NCI-H69 (cell line): Measurements from ENCODE around the gene HOXB13.

Source experiments
- DNase-seq: peaks from one replicate; lab custom pipeline; 2025; lab: John Stamatoyannopoulos, UW

Gene HOXB13

DNA sequence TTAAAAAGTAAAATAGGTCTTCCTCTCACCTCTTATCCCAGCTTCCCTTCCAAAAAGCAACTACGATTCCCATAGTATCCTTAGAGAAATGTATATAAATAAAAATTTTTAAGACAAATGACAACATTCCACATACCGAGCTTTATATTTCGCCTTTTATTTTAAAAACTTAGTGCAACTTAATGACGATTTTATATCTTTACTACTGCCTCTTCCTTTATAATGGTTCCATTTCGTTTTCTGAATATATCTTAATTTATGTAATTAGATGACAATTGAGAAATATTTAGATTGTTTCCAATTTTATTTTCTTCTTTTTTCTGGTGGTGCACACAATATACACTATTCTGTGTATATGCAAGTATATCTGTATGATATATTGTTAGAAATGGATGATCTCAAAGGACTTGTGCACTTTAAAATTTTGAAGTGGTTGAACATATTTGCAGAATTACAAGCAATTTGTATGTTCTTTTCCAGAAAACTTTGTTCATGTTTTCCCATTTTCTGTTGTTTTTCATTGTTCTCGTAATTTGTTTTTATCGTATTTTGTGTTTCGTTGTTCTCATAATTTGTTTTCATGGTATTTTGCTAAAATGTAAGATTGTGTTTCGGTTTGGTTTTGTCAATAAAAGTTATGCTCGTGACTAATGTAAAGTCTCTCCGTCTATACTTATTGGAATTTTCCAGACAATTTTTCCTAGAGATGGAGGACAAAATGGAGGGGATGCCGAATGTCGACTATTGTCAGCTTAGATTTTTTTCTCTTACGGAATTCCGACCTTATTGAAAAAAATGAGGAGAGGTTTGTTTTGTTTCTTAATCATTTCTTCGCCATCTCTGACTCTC lies 20.4 kb upstream of the HOXB13 start:
- no peak for DNase-seq

DNA sequence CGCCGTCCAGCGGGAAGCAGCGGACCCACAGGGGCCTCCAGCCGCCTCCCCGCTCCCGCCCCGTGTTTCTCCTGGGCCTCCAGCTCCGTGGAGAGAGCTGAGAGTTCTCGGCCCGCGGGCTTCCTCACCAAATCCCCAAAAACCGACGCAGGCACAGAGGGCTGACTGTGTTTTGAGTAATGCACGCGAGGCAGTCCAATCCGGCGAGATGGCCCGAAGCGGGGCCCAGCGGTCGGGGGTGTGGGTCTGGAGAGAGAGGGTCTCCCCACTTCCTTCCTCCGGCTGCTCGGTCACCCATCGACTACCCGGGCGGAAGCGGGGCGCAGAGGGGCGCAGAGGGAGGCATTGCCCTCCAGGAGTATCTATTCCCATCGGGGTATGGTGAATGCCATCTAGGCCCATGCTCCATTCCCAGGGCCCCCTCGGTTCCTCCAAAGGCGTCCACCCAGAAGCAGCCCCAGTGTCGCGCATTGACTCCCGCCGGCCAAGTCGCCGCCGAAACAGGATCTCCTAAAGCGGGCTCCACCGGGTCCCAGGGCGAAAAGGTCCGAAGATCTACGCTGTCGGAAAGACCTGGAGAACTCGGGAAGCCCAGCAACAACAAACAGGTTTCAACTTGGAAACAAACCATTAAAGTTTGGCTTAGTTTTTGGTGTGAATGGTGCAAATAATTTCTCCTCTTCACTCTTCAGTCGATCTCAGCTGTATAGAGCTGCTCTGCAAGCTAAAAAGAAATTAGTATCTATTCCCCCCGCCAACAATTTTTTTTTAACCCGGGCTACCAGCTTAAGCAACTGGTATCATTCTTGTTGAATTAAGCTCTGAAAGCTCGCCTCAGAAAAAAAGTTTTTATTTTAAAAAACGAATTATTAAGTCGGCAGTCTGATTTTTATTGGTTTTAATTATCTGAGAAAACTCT lies 19.2 kb upstream of the HOXB13 start:
- DNase-seq = no peak

DNA sequence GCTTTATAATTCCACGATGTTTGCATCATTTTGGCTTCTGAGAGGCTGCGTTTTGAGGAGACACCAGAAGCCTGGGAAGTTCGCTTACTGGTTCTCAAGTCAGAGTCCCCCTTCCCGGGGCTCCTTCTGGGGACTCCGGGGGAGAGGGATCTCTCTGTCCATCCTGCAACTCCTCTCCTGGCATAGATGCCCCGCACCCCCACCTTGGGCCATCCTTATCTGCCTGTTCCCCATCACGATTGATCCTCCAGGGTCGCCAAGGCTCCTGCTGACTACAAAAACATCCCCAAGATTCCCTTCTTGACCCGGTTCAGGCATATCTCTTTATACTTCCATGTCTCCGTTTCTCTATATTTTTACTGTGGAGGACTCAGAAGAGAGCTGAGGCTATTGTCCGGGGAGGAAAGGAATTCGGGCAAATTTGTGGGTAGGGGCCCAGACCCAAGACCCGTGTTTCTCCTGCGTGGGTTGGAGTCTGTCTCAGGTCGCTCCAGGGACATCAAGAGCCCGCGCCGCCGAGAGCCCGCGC lies 18.4 kb upstream of the HOXB13 start:
- DNase-seq = no peak

DNA sequence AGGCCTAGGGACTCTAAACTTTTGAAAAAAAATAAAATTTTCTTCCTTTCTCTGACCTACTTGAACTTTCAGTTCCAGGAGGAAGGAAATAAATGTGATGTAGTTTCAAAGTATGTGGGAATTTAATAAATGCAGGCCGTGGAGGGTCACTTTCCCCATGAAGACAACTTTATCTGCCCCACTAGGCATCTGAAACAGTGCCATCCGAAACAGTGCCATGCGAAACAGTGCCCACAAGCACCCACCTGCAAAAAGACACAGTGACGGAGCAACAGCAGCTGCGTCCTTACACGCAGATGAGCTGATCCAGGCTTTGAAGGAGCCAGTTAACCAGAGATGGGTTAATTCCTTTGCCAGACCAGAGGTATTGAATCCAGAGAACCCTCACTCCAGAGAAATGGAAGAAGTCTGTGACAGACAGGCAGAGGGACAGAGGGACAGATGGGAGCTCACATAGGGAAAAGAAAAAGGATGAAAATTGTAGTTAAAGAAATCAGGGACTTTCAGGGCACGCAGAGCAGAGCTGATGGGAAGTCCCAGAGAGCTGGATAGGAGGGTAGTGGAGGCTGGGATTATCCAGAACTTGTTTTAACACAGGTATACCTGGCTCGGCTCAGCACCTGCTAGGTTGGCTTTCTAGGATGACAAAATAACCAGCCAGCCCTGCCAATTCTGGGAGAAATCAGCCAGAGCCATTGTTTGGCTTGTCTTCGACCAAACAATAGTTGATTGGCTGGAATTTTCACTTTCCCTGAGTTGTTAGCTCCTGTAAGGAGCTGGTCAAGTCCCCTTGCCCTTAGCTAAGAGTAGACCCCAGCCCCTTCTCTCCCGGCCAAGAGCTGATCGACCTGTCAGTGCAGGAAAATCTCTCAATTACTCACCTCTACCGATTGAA lies 17.1 kb upstream of the HOXB13 start:
- DNase-seq = no peak

DNA sequence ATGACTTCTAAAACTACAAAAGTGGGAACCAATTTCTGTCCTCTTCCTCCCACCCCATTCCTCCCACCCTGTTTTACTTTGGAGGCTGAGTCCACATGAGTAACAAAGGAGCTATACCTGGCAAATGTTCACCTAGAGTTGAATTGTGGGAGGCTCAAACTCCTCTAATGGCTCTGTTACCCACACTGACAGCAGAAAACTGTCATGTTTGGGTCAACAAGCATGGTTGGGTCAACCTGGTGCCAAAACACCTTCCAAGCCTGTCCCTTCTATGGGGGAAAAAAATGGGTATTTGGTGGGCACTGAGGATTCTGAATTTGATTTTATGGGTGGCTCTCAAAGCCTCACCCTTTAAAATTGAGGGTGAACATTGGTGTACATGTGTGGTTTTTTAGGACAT lies 12.0 kb upstream of the HOXB13 start:
- no peak for DNase-seq

DNA sequence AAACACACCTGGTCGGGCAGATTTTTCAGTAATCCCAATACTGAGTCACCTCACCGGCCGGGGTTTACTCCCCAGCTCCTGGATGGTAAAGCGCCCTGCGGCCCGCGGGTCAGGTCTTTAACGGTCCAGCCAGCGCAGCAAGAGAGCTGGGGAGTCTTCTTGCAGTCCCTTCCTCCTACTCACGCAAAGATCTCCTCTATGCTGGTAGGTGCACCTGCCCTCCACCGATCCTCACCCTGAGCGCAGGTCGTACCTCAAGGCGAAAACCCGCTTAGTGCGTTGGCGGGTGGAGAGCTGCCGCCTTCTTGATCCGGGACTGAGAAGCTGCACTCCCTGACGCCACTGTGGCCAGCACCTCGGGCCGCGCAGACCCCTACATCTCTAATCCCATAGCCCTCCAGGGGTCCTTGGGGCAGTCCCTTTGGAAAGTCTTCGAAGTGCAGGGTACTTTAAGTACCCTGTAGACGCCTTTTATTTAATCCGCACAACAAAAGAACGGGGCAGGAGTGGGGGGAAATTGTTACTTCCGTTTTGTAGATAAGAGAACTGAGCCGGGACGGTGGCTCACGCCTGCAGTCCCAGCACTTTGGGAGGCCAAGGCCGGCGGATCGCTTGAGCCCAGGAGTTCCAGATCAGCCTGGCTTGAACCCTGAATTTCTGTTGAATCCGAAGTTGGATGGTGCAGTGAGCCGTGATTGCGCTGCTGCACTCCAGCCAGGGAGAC lies 10.4 kb upstream of the HOXB13 start:
- DNase-seq = no peak

DNA sequence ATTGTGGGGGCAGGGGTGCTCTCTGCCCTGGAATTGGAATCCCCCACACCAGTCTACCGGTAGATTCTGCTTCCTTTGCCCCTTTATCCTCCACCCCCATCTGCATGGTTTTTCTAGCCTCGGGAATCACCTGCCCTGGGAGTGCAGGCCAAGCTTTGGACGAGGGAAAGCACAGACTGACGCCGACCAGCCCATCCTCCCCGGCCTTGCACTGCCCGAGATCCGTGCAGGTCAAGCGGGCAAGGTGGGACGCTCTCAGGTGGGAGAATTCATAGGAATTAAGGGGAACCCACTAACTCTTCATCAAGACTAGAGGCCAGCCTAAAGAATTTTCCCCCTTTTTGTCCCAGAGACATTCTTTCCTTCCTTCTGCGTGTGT lies 9.9 kb upstream of the HOXB13 start:
- DNase-seq = no peak

DNA sequence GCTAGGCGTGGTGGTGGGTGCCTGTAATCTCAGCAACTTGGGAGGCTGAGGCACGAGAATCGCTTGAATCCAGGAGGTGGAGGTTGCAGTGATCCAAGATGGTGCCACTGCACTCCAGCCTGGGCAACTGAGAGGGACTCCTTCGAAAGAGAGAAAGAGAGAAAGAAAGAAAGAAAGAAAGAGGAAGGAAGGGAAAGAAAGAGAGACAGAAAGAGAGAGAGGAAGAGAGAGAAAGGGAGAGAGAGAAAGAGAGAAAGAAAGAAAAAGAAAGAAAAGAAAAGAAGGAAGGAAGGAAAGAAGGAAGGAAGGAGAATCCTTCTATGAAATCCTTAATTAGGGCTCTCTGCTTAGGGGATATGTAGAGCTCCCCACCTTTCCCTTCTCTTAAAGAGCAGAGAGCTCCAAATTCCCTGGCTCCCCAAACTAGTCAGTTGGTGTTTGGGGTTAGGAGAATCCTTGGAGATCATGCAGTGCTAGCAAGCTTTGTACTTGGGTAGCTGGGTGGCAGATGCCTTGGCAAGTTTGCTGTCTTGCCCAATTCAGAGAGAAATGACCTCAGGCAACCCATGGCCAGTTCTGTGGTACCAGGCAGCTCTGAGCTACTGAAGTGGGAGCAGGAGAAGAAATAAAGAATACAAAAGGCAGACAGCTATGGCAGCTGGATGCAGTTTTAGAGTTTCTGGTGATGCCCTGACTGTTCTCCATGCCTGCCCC lies 8.9 kb upstream of the HOXB13 start:
- DNase-seq = no peak

DNA sequence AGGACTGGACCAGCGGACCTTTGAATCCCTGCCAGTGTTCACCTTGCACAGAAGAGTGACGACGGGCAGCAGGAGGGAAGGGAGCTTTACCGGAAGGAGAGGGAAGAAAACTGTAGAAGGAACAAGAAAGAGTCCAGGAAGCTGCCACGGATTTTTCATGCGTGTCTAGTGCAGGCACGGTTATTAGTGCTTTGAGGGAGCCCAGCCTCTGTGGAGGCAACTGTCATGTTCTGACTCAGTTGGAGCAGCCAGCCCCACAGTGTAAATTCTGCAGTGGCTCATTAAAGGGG lies 6.5 kb upstream of the HOXB13 start:
- DNase-seq = no peak

DNA sequence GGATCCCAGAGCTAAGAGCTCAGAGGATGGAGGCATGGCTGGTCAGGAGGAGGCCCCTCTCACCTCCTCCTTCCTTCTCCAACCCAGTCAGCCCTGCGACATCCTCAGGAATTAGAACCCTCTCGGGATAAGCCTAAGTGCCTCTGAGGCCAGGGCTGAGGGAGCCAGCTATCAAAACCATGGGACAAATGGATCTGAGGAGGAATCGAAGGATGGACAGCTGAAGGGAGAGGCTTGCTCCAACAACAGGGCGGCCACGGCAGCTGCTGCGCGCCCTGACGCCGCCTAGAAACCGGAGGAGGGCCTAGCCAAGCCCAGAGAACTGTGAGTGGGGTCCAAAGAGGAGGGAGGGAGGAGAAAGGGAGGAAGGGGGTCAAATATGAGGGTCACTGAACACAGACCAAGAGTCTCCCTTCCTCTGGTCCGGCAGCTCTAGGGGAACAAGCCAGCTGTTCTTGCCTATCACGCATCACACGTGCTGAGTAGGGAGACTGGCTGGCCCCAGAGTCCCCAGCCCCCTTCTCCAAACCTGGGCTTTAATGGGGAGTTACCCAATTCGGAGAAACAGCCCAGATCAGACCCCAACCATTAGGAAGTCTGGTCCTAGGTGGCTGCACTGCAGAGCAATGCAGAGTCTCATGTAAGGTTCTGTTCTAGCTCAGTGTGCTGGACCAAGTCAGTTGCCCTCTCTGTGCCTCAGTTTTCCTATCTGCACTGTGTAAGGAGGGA lies 5.9 kb upstream of the HOXB13 start:
- DNase-seq = no peak

DNA sequence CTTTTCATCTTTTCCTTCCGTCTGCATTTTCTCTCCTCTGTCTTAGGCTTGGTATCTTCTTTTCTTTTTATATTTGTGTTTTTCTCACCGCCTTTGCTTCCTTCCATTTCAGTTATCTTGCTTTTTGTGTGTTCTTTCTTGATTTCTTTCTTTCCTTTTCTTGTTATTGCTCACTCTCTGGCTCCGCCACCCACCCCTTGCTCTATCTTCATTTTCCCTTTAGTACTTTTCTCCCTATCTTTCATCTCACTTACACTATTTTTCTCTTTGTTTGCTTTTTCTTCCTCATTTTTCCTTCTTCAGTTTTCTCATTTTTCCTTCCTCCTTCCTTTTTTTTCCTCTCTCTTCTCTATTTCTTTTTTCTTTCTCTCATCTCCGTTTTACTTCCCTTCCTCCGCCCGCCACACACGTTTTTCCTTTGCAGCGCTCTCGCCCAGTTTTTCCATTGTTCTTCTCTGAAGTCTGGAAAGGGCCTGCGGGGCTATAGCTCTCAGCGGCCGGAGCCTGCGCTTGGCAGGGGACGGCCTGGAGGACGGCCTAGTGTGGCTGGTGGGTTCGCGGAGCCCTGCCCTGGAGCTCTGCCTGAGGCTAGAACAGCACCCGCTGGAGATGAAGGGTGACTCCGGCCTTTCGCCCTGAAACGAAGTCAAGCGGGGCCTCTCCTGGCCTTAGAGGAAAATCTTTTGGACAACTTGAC lies 5.2 kb upstream of the HOXB13 start:
- DNase-seq = no peak

DNA sequence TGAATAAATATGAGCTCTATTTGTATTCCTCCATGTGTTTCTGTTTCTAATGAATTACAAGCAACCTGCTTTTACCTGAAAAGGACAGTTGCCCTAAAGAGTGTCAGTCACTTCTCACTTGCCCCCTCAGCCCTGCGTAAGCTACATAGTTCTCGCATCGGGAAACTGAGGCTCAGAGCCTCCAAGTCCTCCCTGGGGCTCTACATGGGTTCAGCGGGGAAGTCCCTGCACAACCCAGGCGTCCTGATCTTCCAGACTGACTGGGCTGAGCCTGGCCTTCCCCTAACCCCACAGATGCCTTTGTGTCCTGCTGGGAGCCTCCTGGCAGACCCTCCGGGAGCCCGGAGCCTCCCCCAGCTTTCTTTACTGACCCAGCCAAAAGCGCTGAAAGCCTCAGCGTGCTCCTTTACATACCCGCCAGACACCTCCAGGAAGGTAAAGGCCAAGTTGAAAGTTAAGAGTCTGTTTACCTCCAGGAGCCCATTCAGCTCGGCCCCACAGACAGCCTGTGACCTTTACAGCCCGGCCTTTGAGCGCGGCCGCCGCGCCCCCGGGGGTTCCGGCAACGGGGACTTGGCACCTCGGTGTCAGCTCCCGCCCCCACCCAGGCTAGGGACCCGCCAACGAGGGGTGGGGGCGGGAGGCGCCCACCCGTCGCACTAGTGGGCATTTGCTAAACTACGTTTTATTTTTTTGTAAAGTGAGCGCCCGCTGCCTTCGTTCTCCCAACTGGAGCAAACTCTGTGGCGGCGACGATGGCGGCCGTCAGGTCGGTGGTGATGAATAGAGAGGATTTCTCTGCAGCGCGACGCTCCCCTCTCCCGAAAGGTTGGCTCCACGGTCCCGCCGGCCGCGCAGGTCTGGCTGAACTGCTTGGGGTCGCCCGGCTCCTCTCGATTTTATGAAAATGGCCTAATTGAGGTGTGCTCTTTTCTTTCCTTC lies 4.4 kb upstream of the HOXB13 start:
- DNase-seq = no peak

DNA sequence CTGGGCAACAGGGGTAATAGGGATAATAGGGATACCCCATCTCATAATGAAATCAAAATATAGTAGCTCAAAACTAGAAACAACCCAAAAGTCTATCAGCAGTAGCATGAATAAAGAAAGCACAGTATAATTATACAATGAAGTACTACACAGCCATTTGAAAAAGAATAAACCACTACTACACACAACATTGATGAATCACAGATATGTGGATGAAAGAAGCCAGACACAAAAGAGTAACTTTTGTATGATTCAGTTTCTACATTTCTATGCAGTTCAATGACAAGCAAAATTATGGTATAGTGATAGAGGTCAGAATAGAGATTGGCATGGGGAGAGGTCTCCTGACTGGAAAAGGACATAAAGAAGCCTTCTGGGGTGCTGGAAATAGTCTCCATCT lies 2.8 kb upstream of the HOXB13 start:
- no peak for DNase-seq

DNA sequence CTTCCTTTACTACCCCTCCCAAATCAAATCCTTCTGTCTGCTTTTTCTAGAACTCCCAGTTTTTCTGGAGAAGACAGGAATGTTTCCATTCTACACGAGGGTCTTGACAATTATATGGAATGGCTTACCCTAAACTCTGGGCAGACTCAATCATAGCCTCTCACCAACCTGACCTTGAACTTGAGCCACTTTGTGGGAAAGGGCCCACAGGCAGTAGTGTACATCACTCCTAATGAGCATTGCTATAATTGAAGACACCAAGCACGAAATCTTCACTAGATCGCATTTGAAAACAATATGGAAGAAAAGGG lies 1.6 kb upstream of the HOXB13 start:
- no peak for DNase-seq

DNA sequence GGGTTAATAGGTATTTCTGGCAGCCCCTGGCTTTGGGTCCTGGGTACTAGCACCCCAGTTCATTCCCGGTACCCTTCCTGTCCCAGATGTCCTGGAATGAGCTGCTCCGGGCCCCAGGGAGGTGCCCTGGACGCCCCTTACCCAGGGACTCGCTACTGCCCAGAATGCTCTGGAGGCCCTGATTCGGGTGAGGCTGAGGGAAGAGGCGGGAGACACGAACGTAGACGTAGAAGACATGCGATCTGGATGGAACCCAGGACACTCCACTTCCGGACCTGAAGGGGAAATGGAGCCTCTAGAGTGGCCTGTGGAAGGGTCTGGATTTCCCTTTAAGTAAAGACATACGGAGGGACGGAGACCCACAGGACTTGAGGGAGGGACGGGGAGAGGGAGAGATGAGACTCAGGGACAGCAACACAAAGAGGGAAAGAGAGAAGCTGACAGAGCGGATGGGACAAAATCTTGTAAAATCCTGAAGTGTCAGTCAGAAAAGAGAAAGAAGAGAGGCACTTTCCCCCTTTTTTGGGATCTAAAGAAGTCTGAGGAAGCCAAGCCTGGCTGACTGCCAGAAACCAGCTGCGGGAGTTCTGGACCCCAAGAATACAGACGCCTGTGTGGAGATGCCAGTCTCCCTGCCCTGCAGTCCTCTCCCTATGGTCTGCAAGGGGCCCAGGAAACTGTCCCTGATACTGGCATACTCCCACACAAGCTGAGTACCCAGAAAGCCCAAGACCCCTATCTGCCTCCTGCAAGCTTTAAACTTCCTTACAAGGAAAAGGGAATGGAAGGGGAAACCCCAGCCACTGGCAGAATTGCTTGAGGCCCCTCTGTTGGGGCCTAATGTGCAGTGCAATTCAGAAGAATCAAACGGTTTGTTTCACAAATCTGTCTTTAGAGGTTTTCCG lies 1.0 kb upstream of the HOXB13 start:
- DNase-seq = no peak

DNA sequence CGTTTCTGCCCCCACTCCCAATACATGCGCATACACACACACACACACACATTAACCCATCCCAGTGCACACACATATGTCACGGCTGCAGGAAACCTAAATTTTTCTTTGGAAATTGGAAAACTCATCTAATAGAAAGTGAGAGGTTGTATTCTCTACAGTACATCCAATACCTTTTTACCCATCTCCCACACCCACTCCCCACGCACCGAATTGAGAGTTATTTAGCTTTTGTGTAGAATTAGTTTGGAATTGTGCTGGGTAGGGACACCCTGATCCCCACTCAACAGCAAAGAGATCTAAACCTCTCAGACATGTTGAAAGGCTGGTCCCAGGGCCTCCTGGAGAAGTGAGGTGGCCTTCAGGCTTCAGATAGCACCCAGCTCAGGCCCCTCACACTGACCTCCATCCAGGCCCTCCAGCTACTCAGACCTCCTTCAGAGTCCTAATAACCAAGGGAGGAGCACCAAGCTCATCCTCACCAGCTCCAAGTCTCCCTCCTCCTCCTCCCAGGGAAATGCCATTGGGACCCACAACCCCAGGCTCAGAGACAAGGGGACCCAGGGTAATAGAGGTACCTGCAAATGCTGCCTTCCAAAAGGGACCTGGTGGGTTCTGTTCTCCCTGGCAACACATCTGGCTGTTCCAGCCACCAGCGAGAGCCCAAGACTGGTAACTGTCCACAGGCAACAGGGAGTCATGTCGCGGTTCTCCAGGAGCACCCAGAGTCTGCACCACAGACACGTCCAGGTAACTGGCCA lies 955 bp downstream of the HOXB13 start:
- DNase-seq = no peak

DNA sequence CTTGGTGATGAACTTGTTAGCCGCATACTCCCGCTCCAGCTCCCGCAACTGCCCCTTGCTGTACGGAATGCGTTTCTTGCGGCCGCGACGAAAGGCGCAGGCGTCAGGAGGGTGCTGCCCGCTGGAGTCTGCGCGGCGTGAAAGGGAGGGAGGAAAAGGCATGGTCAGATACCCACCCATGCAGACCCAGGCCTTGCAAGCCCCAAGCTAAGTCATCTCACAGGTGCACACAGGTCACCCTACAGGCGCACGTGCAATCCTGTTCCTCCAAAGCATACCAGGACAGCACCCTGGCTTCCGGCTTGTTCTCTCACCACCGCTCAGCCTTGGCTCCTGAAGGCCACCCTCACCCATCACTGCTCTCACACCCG lies 1.6 kb downstream of the HOXB13 start:
- DNase-seq = no peak
